Right kidney (tissue), 1 donor: ENCODE results near the gene FAM53B.

Experiments
- DNase-seq: peaks from one replicate; pipeline ENCODE4 v3.0.0-alpha.2; 2016

FAM53B gene

GRCh38 chr10:124697837-124698544 lies 46.2 kb downstream of the FAM53B start:
- no peak for DNase-seq

- DNase-seq: no peak
Observed at GRCh38 chr10:124697443-124697836, 46.7 kb downstream of the FAM53B start.

GRCh38 chr10:124696446-124697392 lies 47.5 kb downstream of the FAM53B start:
- DNase-seq: no peak

GRCh38 chr10:124695259-124695658 lies 48.9 kb downstream of the FAM53B start:
- DNase-seq: no peak

GRCh38 chr10:124694481-124695220 lies 49.5 kb downstream of the FAM53B start:
- no peak for DNase-seq

GRCh38 chr10:124693801-124694416 lies 50.3 kb downstream of the FAM53B start:
- no peak for DNase-seq

- DNase-seq: peak; percentile 70
Observed at GRCh38 chr10:124693396-124693795, 50.8 kb downstream of the FAM53B start.

GRCh38 chr10:124692100-124692446 lies 52.1 kb downstream of the FAM53B start:
- DNase-seq: no peak

GRCh38 chr10:124691421-124692099 lies 52.6 kb downstream of the FAM53B start:
- peak; percentile 59 for DNase-seq

- DNase-seq: no peak
Observed at GRCh38 chr10:124691002-124691401, 53.2 kb downstream of the FAM53B start.

GRCh38 chr10:124689911-124690498 lies 54.2 kb downstream of the FAM53B start:
- DNase-seq: no peak

- no peak for DNase-seq
Observed at GRCh38 chr10:124688889-124689670, 55.1 kb downstream of the FAM53B start.

GRCh38 chr10:124688386-124688785 lies 55.8 kb downstream of the FAM53B start:
- DNase-seq: no peak

- no peak for DNase-seq
Observed at GRCh38 chr10:124686707-124687376, 57.3 kb downstream of the FAM53B start.

- no peak for DNase-seq
Observed at GRCh38 chr10:124685261-124685660, 58.9 kb downstream of the FAM53B start.

GRCh38 chr10:124683814-124684213 lies 60.4 kb downstream of the FAM53B start:
- DNase-seq: no peak

GRCh38 chr10:124681626-124682552 lies 62.3 kb downstream of the FAM53B start:
- DNase-seq: no peak

GRCh38 chr10:124681091-124681490 lies 63.1 kb downstream of the FAM53B start:
- DNase-seq: no peak

GRCh38 chr10:124680675-124681074 lies 63.5 kb downstream of the FAM53B start:
- DNase-seq: no peak
